Prostate gland (tissue), 2 donors: ENCODE results near the gene SEMA4C. TPM values are rescaled to one million over a fixed set of nuclear protein-coding genes. Genes with fewer than 3 reads are reported as not detected.
"Not testable (repeated sequence)": the region's sequence is repeated elsewhere in the genome, so short reads cannot be mapped to it uniquely, and the experiment has no call there.

ENCODE experiments used
- DNase-seq: peaks from one replicate; pipeline ENCODE4 v3.0.0-alpha.2; 2019; ENCODE audit warnings: low spot score
- H3K27ac ChIP-seq, 2 donors: fragments of 200-600 bp; sonication (generic); 2 replicates each; pipeline ENCODE4 v1.5.1; 2017 to 2019
- H3K27me3 ChIP-seq: fragments of 200-600 bp; sonication (generic); replicated peaks from 2 replicates; pipeline ENCODE4 v1.5.1; 2019; ENCODE audit not compliant: insufficient read depth
- H3K36me3 ChIP-seq, 2 donors: fragments of 200-600 bp; sonication (generic); 1 replicate in 1 of 2; 2 replicates in 1 of 2; pipeline versions ENCODE4 v1.5.1 to v1.8.1; 2017 to 2019
- H3K4me1 ChIP-seq: fragments of 200-600 bp; sonication (generic); replicated peaks from 2 replicates; pipeline ENCODE4 v1.5.1; 2019
- H3K4me3 ChIP-seq, 2 donors: fragments of 200-600 bp; sonication (generic); 2 replicates each; pipeline ENCODE4 v1.5.1; 2017 to 2019
- H3K9me3 ChIP-seq: fragments of 200-600 bp; sonication (generic); 2 replicates; pipeline ENCODE4 v1.5.1; 2017
- POLR2A ChIP-seq: fragments of 450-650 bp; IDR thresholded peaks from one replicate; pipeline ENCODE4 v1.6.1; 2016; ENCODE audit warnings: antibody characterized with exemption, mild to moderate bottlenecking
- POLR2AphosphoS5 ChIP-seq: sonication (generic); formaldehyde crosslinking; IDR thresholded peaks from one replicate; pipeline ENCODE4 v1.6.1; 2017; ENCODE audit warnings: antibody characterized with exemption
- WGBS: methylation state at CpG from one replicate; pipeline ENCODE4 v1.1.5; 2018; 5-methylcytosine and 5-hydroxymethylcytosine counted together
- intact Hi-C: fragments of 100-400 bp; cut with DNase I; formaldehyde crosslinking; loops from one replicate; pipeline ENCODE4 v1.14.2; 2022
- total RNA-seq, 2 donors: library from RNA; depleted of rRNA; stranded (reverse); fragments of >200 nt; gene quantifications; one replicate each; pipeline ENCODE4 v1.1.0, GENCODE V29; 2016
- TF ChIP-seq, protein P1 (sequence below), 4 experiments: fragments of 200-600 bp in 2 of 4; fragments of 450-650 bp in 2 of 4; sonication (generic) in 2 of 4; IDR thresholded peaks; 1 replicate in 3 of 4; 2 replicates in 1 of 4; pipeline ENCODE4 v1.5.1; 2016 to 2019; ENCODE audit warnings: antibody characterized with exemption in 4 of 4, mild to moderate bottlenecking in 2 of 4, moderate library complexity in 2 of 4

Gene SEMA4C
- total RNA-seq, 2 donors from 2014 or later = 35.8 to 45.9 TPM

- intact Hi-C loops = no loop called here
- no peak overlapping the region for H3K27ac ChIP-seq
- H3K36me3 ChIP-seq = no peaks in the 10 kb centered on the region
- H3K27me3 ChIP-seq = no peaks in the 10 kb centered on the region
- no peak overlapping the region for H3K4me3 ChIP-seq
- no peak for DNase-seq
- 89% methylated on average over 3 of the region's 3 CpGs for WGBS
- H3K4me1 ChIP-seq = no peaks in the 10 kb centered on the region
- TF ChIP-seq POLR2A (no peak), POLR2AphosphoS5 (no peak)
- TF ChIP-seq, protein P1, sequence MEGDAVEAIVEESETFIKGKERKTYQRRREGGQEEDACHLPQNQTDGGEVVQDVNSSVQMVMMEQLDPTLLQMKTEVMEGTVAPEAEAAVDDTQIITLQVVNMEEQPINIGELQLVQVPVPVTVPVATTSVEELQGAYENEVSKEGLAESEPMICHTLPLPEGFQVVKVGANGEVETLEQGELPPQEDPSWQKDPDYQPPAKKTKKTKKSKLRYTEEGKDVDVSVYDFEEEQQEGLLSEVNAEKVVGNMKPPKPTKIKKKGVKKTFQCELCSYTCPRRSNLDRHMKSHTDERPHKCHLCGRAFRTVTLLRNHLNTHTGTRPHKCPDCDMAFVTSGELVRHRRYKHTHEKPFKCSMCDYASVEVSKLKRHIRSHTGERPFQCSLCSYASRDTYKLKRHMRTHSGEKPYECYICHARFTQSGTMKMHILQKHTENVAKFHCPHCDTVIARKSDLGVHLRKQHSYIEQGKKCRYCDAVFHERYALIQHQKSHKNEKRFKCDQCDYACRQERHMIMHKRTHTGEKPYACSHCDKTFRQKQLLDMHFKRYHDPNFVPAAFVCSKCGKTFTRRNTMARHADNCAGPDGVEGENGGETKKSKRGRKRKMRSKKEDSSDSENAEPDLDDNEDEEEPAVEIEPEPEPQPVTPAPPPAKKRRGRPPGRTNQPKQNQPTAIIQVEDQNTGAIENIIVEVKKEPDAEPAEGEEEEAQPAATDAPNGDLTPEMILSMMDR (IDR thresholded peaks at IDR 0.05) = no peak
- no peaks in the 10 kb centered on the region for H3K9me3 ChIP-seq
Observed at GRCh38 chr2:96894151-96894531, 24.3 kb upstream of the SEMA4C start.

DNA sequence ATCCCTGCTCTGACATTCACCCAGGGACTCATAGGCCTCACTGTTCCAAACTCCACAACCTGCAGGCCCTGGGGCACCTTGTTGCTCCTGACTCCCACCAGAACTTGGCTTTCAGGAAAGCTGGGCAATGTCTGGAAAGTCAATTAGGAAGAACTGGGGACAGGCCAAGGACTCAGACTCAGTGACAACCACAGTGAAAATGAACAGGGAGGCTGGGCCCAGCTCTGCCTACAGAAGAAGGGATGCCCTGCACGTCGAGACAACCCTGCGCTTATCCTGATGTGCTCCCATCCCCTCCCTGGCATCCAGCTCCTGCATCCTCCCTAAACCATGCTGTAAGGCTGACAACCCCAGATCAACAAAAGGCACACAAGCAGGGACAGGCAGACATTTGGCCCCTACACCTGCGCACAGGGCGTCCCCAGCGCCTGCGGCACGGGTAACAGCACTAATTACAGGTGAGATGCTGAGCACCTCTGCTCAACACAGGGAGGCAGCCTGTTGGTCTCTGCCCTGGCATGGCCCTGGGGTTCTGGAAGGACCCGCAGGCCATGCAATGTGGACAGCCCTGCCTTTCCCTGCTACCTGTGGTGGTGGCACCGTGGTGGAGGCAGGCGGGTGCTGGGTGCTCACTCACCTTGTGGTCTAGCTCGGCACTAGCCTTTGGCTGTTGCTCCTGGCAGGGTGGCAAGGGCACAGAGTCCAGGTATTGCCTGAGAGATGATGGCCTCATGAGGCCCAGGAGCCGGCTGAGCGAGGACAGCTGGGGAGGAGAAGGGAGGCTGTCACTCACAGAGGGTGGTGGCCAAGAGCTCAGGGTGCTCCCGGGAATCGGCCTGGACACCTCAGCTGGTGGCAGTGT lies 23.6 kb upstream of the SEMA4C start:
- Histone ChIP-seq H3K4me3 (no peak overlapping the region), H3K27me3 (no peaks in the 10 kb centered on the region), H3K36me3 (no peaks in the 10 kb centered on the region), H3K27ac (no peak overlapping the region), H3K9me3 (no peaks in the 10 kb centered on the region), H3K4me1 (peaks cover 5% of the 10 kb centered on the region)
- 87% methylated on average over 16 of the region's 16 CpGs for WGBS
- intact Hi-C loops = no loop called here
- no peak for TF ChIP-seq POLR2AphosphoS5
- no peak for TF ChIP-seq POLR2A
- TF ChIP-seq, protein P1 (IDR thresholded peaks at IDR 0.05) = no peak
- DNase-seq = no peak

DNA sequence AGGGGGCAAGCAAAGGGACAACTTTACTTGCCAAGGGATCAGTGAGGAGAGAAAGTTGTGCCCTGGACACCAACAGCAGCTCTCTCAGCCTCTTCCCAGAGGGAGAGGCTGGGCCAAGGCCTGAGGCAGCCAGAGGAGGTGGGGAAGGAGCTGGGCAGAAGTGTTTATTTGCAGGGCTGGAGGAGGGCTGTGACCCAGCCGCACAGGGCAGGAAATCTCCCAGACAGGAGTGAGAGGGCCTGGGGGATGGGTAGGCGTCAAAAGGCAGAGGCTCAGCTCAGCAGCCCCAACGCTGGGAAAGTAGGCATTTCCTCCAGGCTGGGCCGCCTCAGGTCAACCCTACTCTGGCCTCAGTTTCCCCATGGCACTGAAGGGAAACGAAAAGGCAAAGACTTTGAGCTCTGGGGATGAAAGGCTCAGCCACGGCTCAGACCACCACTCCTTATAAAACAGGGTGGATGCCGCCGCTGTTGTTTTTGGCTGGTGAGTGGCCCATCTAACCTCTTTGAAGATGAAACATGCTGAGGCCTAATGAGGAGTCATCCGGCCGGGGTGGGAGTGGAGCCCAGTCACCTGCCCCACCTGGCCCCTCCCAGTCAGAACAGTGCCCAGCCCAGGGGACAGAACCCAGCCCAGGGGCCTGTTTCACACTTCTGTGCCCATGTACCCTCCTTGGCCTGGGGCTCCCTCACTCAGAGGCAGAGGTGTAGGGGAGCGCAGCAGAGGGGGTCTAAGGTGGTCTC lies 21.9 kb upstream of the SEMA4C start:
- no peaks in the 10 kb centered on the region for H3K27me3 ChIP-seq
- no peaks in the 10 kb centered on the region for H3K36me3 ChIP-seq
- intact Hi-C loops = no loop called here
- peaks cover 19% of the 10 kb centered on the region for H3K4me1 ChIP-seq
- TF ChIP-seq POLR2A (no peak), POLR2AphosphoS5 (peak; percentile 6)
- no peak overlapping the region for H3K4me3 ChIP-seq
- DNase-seq = no peak
- no peaks in the 10 kb centered on the region for H3K9me3 ChIP-seq
- peak overlapping the region in 1 of 2 donors; percentile 7 for H3K27ac ChIP-seq
- 58% methylated on average over 11 of the region's 11 CpGs for WGBS

DNA sequence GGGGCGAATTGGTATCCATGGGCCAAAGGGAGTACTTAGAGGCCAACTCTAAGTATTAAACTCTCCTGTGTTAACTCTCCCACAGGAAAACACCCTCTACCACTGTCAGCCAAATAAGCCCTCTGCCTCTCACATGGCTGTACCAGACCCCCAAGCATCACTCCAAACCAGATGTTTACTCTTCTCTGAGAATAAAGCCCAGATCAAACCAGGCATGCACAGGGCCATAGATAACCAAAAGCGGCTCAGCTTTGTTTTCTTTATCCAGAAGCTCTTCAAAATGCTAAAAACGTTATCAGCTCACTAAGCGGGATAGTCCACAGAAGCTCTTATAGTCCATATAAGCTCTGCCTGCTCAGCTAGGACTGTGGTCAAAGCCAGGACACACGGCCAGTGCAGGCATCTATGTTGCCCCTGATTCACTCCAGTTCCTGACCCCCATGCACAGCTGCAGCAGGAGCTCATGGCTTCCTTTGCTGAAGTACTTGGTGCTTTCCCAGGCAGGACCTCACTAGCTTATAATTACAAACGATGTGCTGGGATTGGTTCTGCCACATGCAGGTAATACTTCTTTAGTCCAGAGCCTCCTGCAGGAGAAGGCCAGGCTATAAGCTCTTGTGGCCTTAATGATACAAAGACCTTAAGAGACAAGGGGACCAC lies 21.0 kb upstream of the SEMA4C start:
- Histone ChIP-seq H3K27ac (no peak overlapping the region), H3K9me3 (no peaks in the 10 kb centered on the region), H3K4me1 (peaks cover 19% of the 10 kb centered on the region), H3K36me3 (no peaks in the 10 kb centered on the region), H3K4me3 (no peak overlapping the region), H3K27me3 (no peaks in the 10 kb centered on the region)
- no peak for TF ChIP-seq POLR2AphosphoS5
- TF ChIP-seq POLR2A = no peak
- TF ChIP-seq, protein P1 (IDR thresholded peaks at IDR 0.05) = no peak
- intact Hi-C loops = no loop called here
- 71% methylated on average over 6 of the region's 6 CpGs for WGBS
- DNase-seq = no peak

- 87% methylated on average over 7 of the region's 7 CpGs for WGBS
- Histone ChIP-seq H3K4me3 (no peak overlapping the region), H3K4me1 (peaks cover 19% of the 10 kb centered on the region), H3K27me3 (no peaks in the 10 kb centered on the region), H3K9me3 (no peaks in the 10 kb centered on the region), H3K27ac (no peak overlapping the region), H3K36me3 (no peaks in the 10 kb centered on the region)
- TF ChIP-seq, protein P1 (IDR thresholded peaks at IDR 0.05) = no peak
- TF ChIP-seq POLR2A (no peak), POLR2AphosphoS5 (no peak)
- intact Hi-C loops = no loop called here
- no peak for DNase-seq
Observed at GRCh38 chr2:96890252-96890651, 20.4 kb upstream of the SEMA4C start.

DNA sequence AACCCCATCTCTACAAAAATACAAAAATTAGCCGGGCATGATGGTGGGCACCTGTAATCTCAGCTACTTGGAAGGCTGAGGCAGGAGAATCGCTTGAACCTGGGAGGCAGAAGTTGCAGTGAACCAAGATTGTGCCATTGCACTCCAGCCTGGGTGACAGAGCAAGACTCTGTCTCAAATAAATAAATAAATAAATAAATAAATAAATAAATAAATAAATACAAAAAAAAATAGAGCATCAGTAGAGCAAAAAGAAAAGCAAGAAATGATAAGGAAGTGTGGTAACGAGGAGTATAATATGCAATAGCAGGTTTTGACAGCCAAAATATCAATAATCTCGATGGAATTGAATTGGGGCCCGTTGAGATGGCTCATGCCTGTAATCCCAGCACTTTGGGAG lies 19.6 kb upstream of the SEMA4C start:
- H3K4me1 ChIP-seq = peaks cover 19% of the 10 kb centered on the region
- H3K27me3 ChIP-seq = not testable (repeated sequence)

More for the DNA sequence above, 19.6 kb upstream of the SEMA4C start:
- H3K27ac ChIP-seq = peak overlapping the region in 1 of 2 donors; percentile 86
- intact Hi-C loops, H3K36me3 ChIP-seq, DNase-seq, H3K9me3 ChIP-seq, H3K4me3 ChIP-seq: not testable (repeated sequence)
- 93% methylated on average over 5 of the region's 5 CpGs for WGBS
